ENCODE measurements around the gene DUSP2. TPM values are rescaled to one million over a fixed set of nuclear protein-coding genes. Genes with fewer than 3 reads are reported as not detected.

Gene DUSP2
- total RNA-seq, 1 experiment from 2014 or later, result 1.4 TPM

DNA sequence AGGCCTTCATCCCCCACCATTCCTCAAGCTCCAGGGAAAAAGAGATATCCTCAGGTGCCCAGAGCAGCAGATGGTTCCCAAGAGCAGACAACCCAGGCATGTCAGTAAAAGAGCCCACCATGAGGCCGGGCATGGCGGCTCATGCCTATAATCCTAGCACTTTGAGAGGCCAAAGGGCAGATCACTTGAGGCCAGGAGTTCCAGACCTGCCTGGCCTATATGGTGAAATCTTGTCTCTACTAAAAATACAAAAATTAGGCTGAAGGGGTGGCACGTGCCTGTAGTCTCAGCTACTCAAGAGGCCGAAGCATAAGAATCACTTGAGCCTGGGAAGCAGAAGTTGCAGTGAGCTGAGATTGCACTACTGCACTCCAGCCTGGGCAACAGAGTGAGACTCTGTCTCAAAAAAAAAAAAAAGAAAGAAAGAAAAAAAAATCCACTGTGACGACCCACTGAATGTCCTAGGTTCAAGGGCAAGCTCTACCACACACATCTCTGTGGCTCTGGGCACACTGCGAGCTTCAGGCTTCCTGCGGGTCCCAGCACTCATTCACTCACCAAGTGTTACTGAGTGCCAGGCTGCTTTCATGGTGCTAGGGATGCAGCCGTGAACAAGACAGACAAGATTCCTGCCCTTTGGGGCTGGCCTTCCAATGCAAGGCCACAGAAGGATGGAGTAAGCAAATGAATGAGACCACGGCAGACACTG lies 6.5 kb upstream of the DUSP2 start:
- no peak for DNase-seq (ENCODE audit: low spot score)
- ChIA-PET CTCF (interaction anchor here (0.5 to 0.6 kb wide), 2 partner anchors 13 to 15 kb away, joined by 3 to 10 read pairs; no protein-coding TSS in a partner anchor), POLR2A (ENCODE audit: low non-redundant PET) (no interaction called here)
- Histone ChIP-seq H3K4me3 (ENCODE audit: low read depth, low read length, poor library complexity, severe bottlenecking) (no peak overlapping the region), H3K27ac (ENCODE audit: low read depth, low read length, poor library complexity, severe bottlenecking) (no peak overlapping the region), H3K27me3 (replicated peaks; ENCODE audit: insufficient read depth, low read depth, low read length, poor library complexity) (no peaks in the 10 kb centered on the region), H3K9me3 (ENCODE audit: low read depth, low read length, poor library complexity, severe bottlenecking) (no peaks in the 10 kb centered on the region), H3K36me3 (ENCODE audit: insufficient read depth, low read length, poor library complexity, severe bottlenecking) (no peaks in the 10 kb centered on the region), H3K4me1 (ENCODE audit: insufficient read depth, low read length, poor library complexity, severe bottlenecking) (peaks cover 9% of the 10 kb centered on the region)
- TF ChIP-seq, protein P1, sequence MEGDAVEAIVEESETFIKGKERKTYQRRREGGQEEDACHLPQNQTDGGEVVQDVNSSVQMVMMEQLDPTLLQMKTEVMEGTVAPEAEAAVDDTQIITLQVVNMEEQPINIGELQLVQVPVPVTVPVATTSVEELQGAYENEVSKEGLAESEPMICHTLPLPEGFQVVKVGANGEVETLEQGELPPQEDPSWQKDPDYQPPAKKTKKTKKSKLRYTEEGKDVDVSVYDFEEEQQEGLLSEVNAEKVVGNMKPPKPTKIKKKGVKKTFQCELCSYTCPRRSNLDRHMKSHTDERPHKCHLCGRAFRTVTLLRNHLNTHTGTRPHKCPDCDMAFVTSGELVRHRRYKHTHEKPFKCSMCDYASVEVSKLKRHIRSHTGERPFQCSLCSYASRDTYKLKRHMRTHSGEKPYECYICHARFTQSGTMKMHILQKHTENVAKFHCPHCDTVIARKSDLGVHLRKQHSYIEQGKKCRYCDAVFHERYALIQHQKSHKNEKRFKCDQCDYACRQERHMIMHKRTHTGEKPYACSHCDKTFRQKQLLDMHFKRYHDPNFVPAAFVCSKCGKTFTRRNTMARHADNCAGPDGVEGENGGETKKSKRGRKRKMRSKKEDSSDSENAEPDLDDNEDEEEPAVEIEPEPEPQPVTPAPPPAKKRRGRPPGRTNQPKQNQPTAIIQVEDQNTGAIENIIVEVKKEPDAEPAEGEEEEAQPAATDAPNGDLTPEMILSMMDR (conservative IDR thresholded peaks at IDR 0.05; ENCODE audit: low read depth, low read length), result no peak
- no peak for TF ChIP-seq EZH2 (IDR thresholded peaks at IDR 0.05; ENCODE audit: borderline replicate concordance, low read depth, low read length, poor library complexity, severe bottlenecking)
- no TSS peak for BruUV-seq (replicated peaks)
- intact Hi-C loops (cut with micrococcal nuclease; ENCODE audit: unreplicated experiment), result no loop called here

DNA sequence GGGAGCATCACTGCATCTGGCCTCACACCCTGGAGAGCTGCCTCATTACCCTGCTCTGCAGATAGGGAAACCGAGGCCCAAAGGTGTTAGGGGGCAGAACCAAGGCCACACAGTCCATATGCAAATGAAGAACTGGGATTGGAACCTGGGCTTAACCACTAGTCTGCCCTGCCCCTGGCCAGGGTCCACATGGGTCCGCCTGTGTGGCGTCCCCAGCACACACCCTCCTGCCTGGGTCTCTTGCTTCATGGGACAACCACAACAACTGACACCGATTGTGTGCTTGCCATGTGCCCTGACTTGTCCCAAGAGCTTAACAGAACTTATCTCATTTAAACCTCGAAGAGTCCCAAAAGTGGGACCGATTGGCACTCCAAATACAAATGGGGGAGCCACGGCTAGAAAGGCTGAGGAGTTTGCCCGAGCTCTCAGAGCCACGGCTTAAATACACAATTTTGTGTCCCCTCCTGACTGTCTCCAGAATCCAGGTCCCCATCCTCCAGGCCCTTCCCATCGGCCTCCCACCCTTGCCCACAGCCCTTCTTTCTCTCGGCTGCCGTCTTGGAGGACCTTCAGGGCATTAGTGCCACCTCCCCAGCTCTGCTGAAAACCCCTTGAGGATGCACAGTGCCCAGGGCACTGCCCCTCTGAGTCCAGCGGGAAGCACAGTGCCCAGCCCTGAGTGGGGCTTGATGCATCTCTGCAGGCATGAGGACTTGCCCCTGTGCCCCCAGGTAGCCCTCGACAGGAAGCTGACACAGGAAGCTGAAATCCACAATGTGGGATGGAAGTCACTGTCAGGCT lies 5.8 kb upstream of the DUSP2 start:
- TF ChIP-seq, protein P1 (conservative IDR thresholded peaks at IDR 0.05; ENCODE audit: low read depth, low read length), result no peak
- TF ChIP-seq EZH2 (IDR thresholded peaks at IDR 0.05; ENCODE audit: borderline replicate concordance, low read depth, low read length, poor library complexity, severe bottlenecking), result no peak
- ChIA-PET CTCF (interaction anchor here (0.6 kb wide), 1 partner anchor 28 kb away, joined by 6 read pairs; no protein-coding TSS in a partner anchor), POLR2A (ENCODE audit: low non-redundant PET) (no interaction called here)
- BruUV-seq (replicated peaks), result no TSS peak
- Histone ChIP-seq H3K36me3 (ENCODE audit: insufficient read depth, low read length, poor library complexity, severe bottlenecking) (no peaks in the 10 kb centered on the region), H3K27ac (ENCODE audit: low read depth, low read length, poor library complexity, severe bottlenecking) (no peak overlapping the region), H3K27me3 (replicated peaks; ENCODE audit: insufficient read depth, low read depth, low read length, poor library complexity) (no peaks in the 10 kb centered on the region), H3K4me1 (ENCODE audit: insufficient read depth, low read length, poor library complexity, severe bottlenecking) (peaks cover 9% of the 10 kb centered on the region), H3K9me3 (ENCODE audit: low read depth, low read length, poor library complexity, severe bottlenecking) (no peaks in the 10 kb centered on the region), H3K4me3 (ENCODE audit: low read depth, low read length, poor library complexity, severe bottlenecking) (no peak overlapping the region)
- intact Hi-C loops (cut with micrococcal nuclease; ENCODE audit: unreplicated experiment), result no loop called here
- no peak for DNase-seq (ENCODE audit: low spot score)

GRCh38 chr2:96150007-96150640 lies 4.9 kb upstream of the DUSP2 start:
- H3K4me3 ChIP-seq (ENCODE audit: low read depth, low read length, poor library complexity, severe bottlenecking), result no peak overlapping the region
- TF ChIP-seq EZH2 (IDR thresholded peaks at IDR 0.05; ENCODE audit: borderline replicate concordance, low read depth, low read length, poor library complexity, severe bottlenecking), result no peak
- TF ChIP-seq, protein P1 (conservative IDR thresholded peaks at IDR 0.05; ENCODE audit: low read depth, low read length), result no peak
- ChIA-PET POLR2A (ENCODE audit: low non-redundant PET) (no interaction called here), CTCF (no interaction called here)
- no peaks in the 10 kb centered on the region for H3K36me3 ChIP-seq (ENCODE audit: insufficient read depth, low read length, poor library complexity, severe bottlenecking)
- H3K27ac ChIP-seq (ENCODE audit: low read depth, low read length, poor library complexity, severe bottlenecking), result no peak overlapping the region
- no peaks in the 10 kb centered on the region for H3K9me3 ChIP-seq (ENCODE audit: low read depth, low read length, poor library complexity, severe bottlenecking)
- H3K4me1 ChIP-seq (ENCODE audit: insufficient read depth, low read length, poor library complexity, severe bottlenecking), result peaks cover 9% of the 10 kb centered on the region
- H3K27me3 ChIP-seq (replicated peaks; ENCODE audit: insufficient read depth, low read depth, low read length, poor library complexity), result no peaks in the 10 kb centered on the region
- BruUV-seq (replicated peaks), result no TSS peak
- DNase-seq (ENCODE audit: low spot score), result no peak
- intact Hi-C loops (cut with micrococcal nuclease; ENCODE audit: unreplicated experiment), result no loop called here
